Measurements from ENCODE around the gene MACROD2.

The MACROD2 gene

DNA sequence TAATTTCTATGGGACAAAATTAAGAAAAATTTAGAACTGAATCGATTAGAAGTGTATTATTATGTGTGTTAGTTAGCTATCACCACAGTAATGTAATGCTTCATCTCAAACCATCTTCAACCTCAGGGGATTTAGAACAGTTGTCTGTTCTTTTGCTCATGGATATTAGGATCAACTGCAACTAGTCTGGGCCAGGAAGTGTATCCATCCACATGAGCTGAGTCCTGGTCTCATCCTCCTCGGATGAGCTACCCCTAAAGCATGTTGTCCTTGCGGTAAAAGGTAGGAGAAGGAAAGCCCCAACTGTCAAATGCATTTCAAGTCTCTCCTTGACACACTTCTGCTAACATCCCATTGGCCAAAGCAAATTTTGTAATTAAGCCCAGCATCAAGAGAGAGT lies 2040.3 kb downstream of the MACROD2 start (continued):
- no peak for TF ChIP-seq ZNF132 (tag by site-specific recombination; IDR thresholded peaks at IDR 0.05; ENCODE audit: borderline replicate concordance)
- no peak for TF ChIP-seq ZFP3 (tag by site-specific recombination; IDR thresholded peaks at IDR 0.05; ENCODE audit: low read depth)
- no peak for TF ChIP-seq ZFP69B (tag by site-specific recombination; IDR thresholded peaks at IDR 0.05)
- TF ChIP-seq ZNF266 (tag by site-specific recombination; IDR thresholded peaks at IDR 0.05; ENCODE audit: low read depth), result no peak
- TF ChIP-seq, protein P1, sequence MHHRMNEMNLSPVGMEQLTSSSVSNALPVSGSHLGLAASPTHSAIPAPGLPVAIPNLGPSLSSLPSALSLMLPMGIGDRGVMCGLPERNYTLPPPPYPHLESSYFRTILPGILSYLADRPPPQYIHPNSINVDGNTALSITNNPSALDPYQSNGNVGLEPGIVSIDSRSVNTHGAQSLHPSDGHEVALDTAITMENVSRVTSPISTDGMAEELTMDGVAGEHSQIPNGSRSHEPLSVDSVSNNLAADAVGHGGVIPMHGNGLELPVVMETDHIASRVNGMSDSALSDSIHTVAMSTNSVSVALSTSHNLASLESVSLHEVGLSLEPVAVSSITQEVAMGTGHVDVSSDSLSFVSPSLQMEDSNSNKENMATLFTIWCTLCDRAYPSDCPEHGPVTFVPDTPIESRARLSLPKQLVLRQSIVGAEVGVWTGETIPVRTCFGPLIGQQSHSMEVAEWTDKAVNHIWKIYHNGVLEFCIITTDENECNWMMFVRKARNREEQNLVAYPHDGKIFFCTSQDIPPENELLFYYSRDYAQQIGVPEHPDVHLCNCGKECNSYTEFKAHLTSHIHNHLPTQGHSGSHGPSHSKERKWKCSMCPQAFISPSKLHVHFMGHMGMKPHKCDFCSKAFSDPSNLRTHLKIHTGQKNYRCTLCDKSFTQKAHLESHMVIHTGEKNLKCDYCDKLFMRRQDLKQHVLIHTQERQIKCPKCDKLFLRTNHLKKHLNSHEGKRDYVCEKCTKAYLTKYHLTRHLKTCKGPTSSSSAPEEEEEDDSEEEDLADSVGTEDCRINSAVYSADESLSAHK (tag by site-specific recombination; IDR thresholded peaks at IDR 0.05), result no peak
- TF ChIP-seq ZNF785 (tag by site-specific recombination; IDR thresholded peaks at IDR 0.05), result no peak
- no peak for TF ChIP-seq ZNF664 (tag by site-specific recombination; IDR thresholded peaks at IDR 0.05)
- TF ChIP-seq ZNF302 (tag by site-specific recombination; IDR thresholded peaks at IDR 0.05; ENCODE audit: low read depth), result no peak

DNA sequence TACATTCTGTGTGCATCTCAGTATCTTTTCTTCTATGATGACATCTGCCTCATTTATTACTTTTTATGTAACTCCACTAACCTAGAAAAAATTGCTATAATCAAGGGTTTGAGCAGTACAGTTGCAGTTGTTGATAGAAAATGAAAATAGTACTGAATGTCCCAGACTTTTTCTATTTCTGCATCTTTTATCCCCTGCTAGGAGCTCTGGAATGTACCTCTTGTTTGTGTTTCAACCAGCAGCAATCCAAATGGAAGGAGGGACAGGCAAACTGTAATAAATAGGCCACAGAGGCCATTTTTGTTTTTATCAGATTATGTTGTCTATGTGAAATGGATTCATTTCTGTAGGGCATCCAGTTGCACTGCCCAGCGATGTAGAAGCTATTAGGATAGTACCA lies 2041.0 kb downstream of the MACROD2 start:
- no peak for TF ChIP-seq YY1 (tag by site-specific recombination; IDR thresholded peaks at IDR 0.05)
- TF ChIP-seq, protein P2, sequence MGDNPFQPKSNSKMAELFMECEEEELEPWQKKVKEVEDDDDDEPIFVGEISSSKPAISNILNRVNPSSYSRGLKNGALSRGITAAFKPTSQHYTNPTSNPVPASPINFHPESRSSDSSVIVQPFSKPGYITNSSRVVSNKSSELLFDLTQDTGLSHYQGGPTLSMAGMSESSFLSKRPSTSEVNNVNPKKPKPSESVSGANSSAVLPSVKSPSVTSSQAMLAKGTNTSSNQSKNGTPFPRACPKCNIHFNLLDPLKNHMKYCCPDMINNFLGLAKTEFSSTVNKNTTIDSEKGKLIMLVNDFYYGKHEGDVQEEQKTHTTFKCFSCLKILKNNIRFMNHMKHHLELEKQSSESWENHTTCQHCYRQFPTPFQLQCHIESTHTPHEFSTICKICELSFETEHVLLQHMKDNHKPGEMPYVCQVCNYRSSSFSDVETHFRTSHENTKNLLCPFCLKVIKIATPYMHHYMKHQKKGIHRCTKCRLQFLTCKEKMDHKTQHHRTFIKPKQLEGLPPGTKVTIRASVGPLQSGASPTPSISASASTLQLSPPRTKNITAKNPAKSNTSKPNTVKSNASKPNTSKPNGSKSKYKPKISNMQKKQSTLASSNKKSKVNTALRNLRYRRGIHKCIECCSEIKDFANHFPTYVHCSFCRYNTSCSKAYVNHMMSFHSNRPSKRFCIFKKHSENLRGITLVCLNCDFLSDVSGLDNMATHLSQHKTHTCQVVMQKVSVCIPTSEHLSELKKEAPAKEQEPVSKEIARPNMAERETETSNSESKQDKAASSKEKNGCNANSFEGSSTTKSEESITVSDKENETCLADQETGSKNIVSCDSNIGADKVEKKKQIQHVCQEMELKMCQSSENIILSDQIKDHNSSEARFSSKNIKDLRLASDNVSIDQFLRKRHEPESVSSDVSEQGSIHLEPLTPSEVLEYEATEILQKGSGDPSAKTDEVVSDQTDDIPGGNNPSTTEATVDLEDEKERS (tag by site-specific recombination; IDR thresholded peaks at IDR 0.05), result no peak
- no peak for TF ChIP-seq WT1 (tag by site-specific recombination; IDR thresholded peaks at IDR 0.05)
- TF ChIP-seq, protein P3, sequence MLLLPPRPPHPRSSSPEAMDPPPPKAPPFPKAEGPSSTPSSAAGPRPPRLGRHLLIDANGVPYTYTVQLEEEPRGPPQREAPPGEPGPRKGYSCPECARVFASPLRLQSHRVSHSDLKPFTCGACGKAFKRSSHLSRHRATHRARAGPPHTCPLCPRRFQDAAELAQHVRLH (tag by site-specific recombination; IDR thresholded peaks at IDR 0.05), result no peak
- no peak for TF ChIP-seq ZNF571 (tag by site-specific recombination; IDR thresholded peaks at IDR 0.05)
- no peak for TF ChIP-seq ZNF48 (tag by site-specific recombination; IDR thresholded peaks at IDR 0.05)
- no peak for TF ChIP-seq IKZF3 (tag by site-specific recombination; IDR thresholded peaks at IDR 0.05)
- TF ChIP-seq ZXDB (tag by site-specific recombination; IDR thresholded peaks at IDR 0.05), result no peak
- TF ChIP-seq ZNF354C (tag by site-specific recombination; IDR thresholded peaks at IDR 0.05; ENCODE audit: borderline replicate concordance, low read depth), result no peak
- TF ChIP-seq RBAK (tag by site-specific recombination; IDR thresholded peaks at IDR 0.05), result no peak
- TF ChIP-seq HOXC10 (CRISPR knock-in tag; IDR thresholded peaks at IDR 0.05), result no peak
- no peak for TF ChIP-seq ZNF266 (tag by site-specific recombination; IDR thresholded peaks at IDR 0.05; ENCODE audit: low read depth)
- TF ChIP-seq ZSCAN16 (tag by site-specific recombination; IDR thresholded peaks at IDR 0.05), result no peak
- TF ChIP-seq ZNF157 (tag by site-specific recombination; IDR thresholded peaks at IDR 0.05), result no peak
- TF ChIP-seq ZNF2 (tag by site-specific recombination; IDR thresholded peaks at IDR 0.05), result no peak
- TF ChIP-seq ZNF114 (tag by site-specific recombination; IDR thresholded peaks at IDR 0.05), result no peak
- TF ChIP-seq, protein P4, sequence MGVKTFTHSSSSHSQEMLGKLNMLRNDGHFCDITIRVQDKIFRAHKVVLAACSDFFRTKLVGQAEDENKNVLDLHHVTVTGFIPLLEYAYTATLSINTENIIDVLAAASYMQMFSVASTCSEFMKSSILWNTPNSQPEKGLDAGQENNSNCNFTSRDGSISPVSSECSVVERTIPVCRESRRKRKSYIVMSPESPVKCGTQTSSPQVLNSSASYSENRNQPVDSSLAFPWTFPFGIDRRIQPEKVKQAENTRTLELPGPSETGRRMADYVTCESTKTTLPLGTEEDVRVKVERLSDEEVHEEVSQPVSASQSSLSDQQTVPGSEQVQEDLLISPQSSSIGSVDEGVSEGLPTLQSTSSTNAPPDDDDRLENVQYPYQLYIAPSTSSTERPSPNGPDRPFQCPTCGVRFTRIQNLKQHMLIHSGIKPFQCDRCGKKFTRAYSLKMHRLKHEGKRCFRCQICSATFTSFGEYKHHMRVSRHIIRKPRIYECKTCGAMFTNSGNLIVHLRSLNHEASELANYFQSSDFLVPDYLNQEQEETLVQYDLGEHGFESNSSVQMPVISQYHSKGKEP (tag by site-specific recombination; IDR thresholded peaks at IDR 0.05), result no peak
- no peak for TF ChIP-seq ZNF701 (tag by site-specific recombination; IDR thresholded peaks at IDR 0.05)
- TF ChIP-seq KLF10 (tag by site-specific recombination; IDR thresholded peaks at IDR 0.05), result no peak
- no peak overlapping the region for H3K27ac ChIP-seq (ENCODE audit: extremely low read depth, low read depth, low read length)
- no peaks in the 10 kb centered on the region for H3K9me3 ChIP-seq (ENCODE audit: control insufficient read depth, insufficient read depth, low read depth, low read length)
- no peaks in the 10 kb centered on the region for H3K4me1 ChIP-seq (ENCODE audit: control insufficient read depth, insufficient read depth, low read length)
- no peak overlapping the region for H3K4me3 ChIP-seq (ENCODE audit: low read depth, low read length)
- POLR2A ChIA-PET, result no interaction called here
- CTCF ChIA-PET, result no interaction called here
- no peaks in the 10 kb centered on the region for H3K36me3 ChIP-seq (ENCODE audit: control insufficient read depth in 2 of 2, insufficient read depth in 1 of 2, low read length in 2 of 2)
